GM12892 (cell line): ENCODE results near the gene GPR132.

Source experiments
- POLR2A ChIP-seq: IDR thresholded peaks from 2 replicates; pipeline ENCODE4 v1.6.1; 2011; ENCODE audit warnings: low read depth, low read length, control low read depth
- TAF1 ChIP-seq: IDR thresholded peaks from 2 replicates; pipeline ENCODE4 v1.6.1; 2011; ENCODE audit warnings: low read depth, mild to moderate bottlenecking, control low read depth, low read length, borderline replicate concordance

DNA sequence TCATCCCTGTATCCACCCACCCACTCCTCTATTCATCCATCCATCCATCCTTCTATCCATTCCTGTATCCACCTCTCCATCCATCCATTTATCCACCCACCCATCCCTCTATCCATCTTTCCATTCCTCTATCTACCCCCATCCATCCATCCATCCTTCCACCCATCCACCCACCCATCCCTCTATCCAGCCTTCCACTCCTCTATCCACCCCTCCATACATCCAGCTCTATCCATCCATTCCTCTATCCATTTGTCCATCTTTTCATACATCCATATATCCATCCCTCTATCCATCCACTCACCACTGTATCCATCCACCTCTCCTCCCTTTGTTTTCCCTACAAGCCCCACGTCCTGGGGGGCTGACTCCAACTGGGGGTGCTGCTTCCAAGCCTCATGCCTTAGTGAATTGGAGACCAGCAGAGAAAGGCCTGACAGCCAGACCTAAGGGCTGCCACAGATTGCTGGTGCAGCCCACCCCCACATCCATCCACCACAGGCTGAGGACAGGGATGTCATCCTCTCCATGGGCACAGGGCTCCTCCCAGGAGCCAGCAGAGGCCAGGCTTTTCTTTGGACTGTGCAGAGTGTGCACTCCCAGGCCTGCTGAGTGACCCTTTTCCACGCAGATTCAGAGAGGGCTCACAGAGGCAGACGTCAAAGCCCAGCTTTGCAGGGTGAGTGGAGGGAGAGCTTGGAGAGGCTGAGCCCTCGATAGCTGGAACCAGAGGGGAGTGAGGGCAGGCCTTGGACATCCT lies 18.9 kb upstream of the GPR132 start:
- no peak for TF ChIP-seq POLR2A
- no peak for TF ChIP-seq TAF1
